ENCODE data around the gene STAB2.

The STAB2 gene

DNA sequence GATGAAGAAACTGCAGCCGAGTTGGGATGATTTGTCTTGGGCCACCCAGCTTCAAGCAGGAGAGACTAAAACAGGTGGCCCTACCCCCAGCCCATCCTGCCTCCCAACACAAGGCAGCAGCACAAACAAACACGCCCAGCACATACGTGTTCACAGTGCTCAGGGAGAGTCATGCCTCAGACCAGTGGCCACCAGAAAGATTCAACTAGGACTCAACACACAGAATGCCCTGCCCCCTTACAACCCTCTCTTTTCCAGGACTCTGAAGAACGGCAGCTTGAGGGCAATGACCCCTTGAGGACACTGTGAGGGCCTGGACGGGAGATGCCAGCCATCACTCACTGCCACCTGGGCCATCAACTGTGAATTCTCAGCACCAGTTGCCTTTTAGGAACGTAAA is 179.0 kb downstream of the STAB2 start:
- H3K36me3 ChIP-seq (ENCODE audit: control insufficient read depth, insufficient read depth, low read length): peaks cover 8% of the 10 kb centered on the region
- no peaks in the 10 kb centered on the region for H3K9me3 ChIP-seq (ENCODE audit: control insufficient read depth, insufficient read depth, low read depth, low read length)
- peaks cover 15% of the 10 kb centered on the region for H3K4me1 ChIP-seq (ENCODE audit: control insufficient read depth, insufficient read depth, low read length)
- H3K9ac ChIP-seq (ENCODE audit: low read length): no peak overlapping the region
- no peaks in the 10 kb centered on the region for H3K27me3 ChIP-seq (ENCODE audit: control insufficient read depth, insufficient read depth, low read length)
- no peak overlapping the region for H3K27ac ChIP-seq (ENCODE audit: low read depth, low read length)
- no peak overlapping the region for H3K4me3 ChIP-seq (ENCODE audit: low read depth, low read length)

DNA sequence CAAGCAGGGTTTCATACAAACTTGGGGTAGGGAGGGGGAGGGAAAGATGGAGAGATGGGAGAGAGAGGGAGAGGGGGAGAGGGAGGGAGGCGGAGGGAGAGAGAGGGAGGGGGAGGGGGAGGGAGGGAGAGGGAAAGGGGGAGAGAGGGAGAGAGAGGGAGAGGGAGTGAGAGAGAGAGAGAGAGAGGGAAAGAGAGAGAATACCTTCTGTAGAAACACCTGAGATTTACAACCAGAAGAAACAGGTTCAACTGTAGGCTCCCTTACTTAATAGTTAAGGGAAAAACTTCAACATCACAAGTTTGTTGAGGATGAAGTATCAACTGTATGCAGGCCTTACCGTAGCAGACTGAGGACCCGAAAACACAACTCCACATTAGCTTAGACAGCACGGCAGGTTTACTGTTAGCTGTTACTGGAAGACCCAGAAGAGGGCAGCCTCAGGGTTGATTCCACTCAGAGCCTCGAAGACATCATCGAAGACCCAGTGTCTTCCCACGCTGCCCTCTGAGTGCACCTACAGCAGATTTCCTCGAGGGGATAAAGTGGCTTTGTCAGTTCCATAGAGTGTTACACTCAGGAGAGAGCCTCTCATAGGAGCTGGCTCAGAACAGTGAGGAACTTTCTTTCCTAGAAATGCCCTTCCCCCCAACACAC is 181.5 kb downstream of the STAB2 start:
- Histone ChIP-seq H3K36me3 (ENCODE audit: control insufficient read depth, insufficient read depth, low read length) (peaks cover 6% of the 10 kb centered on the region), H3K9me3 (ENCODE audit: control insufficient read depth, insufficient read depth, low read depth, low read length) (no peaks in the 10 kb centered on the region), H3K4me3 (ENCODE audit: low read depth, low read length) (no peak overlapping the region), H3K27me3 (ENCODE audit: control insufficient read depth, insufficient read depth, low read length) (no peaks in the 10 kb centered on the region), H3K27ac (ENCODE audit: low read depth, low read length) (no peak overlapping the region), H3K9ac (ENCODE audit: low read length) (no peak overlapping the region), H3K4me1 (ENCODE audit: control insufficient read depth, insufficient read depth, low read length) (peaks cover 18% of the 10 kb centered on the region)

DNA sequence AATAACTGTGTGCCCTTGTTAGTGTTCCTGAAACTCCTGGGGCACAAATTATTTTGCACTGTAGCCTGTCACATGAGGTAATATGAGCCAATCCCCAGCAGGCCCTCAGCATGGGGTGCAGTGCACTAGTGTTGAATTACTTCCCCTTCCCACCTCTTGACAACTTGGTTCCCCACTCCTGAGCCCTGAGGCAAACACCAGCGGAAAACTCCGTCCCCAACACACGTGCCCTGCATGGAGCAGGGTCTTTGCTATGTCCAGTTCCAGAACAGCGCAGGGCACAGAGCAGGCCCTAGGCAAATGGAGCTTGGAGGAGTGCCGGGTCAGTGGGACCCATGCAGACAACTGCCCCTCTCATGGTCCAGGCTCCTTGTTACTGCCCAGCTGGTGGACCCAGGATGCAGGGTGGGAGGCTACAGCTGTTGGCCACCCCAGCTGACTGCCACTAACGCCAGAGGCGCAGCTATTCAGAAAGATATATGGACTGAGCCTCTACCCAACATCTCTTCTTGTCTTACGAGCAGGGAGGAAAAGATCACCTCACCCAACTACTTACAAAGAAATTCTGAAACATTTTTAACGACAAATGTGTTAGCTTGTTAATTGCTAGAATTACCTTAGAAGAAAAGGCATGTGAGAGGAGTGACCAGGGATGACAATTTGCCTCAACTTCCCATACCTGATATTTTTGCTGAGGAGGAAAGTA is 182.3 kb downstream of the STAB2 start:
- H3K4me1 ChIP-seq (ENCODE audit: control insufficient read depth, insufficient read depth, low read length): peaks cover 18% of the 10 kb centered on the region
- no peak overlapping the region for H3K27ac ChIP-seq (ENCODE audit: low read depth, low read length)
- H3K9me3 ChIP-seq (ENCODE audit: control insufficient read depth, insufficient read depth, low read depth, low read length): no peaks in the 10 kb centered on the region
- no peak overlapping the region for H3K9ac ChIP-seq (ENCODE audit: low read length)
- no peak overlapping the region for H3K4me3 ChIP-seq (ENCODE audit: low read depth, low read length)
- H3K36me3 ChIP-seq (ENCODE audit: control insufficient read depth, insufficient read depth, low read length): peaks cover 6% of the 10 kb centered on the region
- no peaks in the 10 kb centered on the region for H3K27me3 ChIP-seq (ENCODE audit: control insufficient read depth, insufficient read depth, low read length)

DNA sequence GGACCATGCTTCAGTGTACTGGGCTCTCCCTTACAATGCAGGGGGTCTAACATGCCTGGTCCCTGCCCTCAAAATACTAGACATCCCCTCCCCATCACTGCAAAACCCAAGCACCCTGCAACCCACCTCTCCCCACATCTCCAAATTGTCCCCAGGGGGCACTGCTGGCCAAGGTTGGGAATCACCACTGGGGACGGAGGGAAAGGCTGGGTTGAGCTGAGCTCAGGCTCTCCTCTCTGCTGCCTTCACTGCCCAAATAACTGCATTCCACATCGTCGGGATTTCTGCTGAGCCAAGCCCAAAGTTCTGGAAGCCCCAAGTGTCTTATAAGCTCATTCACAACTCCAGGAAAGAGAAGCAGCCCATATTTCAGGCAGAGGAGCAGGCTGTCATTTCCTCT is 184.4 kb downstream of the STAB2 start:
- Histone ChIP-seq H3K27ac (ENCODE audit: low read depth, low read length) (no peak overlapping the region), H3K4me1 (ENCODE audit: control insufficient read depth, insufficient read depth, low read length) (peaks cover 18% of the 10 kb centered on the region), H3K9me3 (ENCODE audit: control insufficient read depth, insufficient read depth, low read depth, low read length) (no peaks in the 10 kb centered on the region), H3K4me3 (ENCODE audit: low read depth, low read length) (no peak overlapping the region), H3K36me3 (ENCODE audit: control insufficient read depth, insufficient read depth, low read length) (peaks cover 14% of the 10 kb centered on the region), H3K27me3 (ENCODE audit: control insufficient read depth, insufficient read depth, low read length) (no peaks in the 10 kb centered on the region), H3K9ac (ENCODE audit: low read length) (no peak overlapping the region)

DNA sequence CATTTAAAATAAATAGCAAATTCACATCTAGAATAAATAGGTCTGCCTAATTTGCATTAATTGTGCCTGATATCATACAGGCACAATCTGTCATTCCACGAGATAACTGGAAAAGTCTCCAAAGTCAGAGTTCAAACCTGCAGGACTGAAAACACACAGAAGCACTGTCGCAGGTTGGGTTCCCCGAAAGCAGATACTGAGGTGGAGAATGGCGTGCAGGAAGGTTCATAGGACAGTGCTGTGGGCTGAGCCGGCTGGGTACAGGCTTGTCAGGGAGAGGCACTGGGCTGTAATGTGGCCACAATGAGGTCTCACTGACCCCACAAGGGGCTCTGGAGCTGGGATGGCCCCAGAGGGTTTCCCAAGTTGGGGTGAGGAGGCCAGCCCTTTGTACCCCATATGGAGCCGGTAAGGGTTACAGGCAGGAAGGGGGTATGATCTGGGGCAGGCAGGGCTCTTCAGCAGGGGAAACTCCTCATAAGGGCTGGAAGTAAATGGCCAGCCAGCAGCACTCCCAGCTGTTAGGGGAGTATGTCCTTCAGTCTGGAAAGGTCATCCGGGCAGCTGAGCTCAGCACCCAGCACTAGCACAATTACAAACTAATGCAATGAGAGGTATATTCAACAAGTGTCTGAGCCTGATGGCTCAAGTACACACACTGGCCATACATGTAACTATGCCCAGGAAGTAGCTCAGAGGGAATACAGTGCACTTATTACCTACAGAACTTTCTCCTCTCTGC is 185.5 kb downstream of the STAB2 start:
- Histone ChIP-seq H3K9me3 (ENCODE audit: control insufficient read depth, insufficient read depth, low read depth, low read length) (no peaks in the 10 kb centered on the region), H3K27me3 (ENCODE audit: control insufficient read depth, insufficient read depth, low read length) (no peaks in the 10 kb centered on the region), H3K9ac (ENCODE audit: low read length) (no peak overlapping the region), H3K36me3 (ENCODE audit: control insufficient read depth, insufficient read depth, low read length) (peaks cover 24% of the 10 kb centered on the region), H3K27ac (ENCODE audit: low read depth, low read length) (no peak overlapping the region), H3K4me1 (ENCODE audit: control insufficient read depth, insufficient read depth, low read length) (peaks cover 18% of the 10 kb centered on the region), H3K4me3 (ENCODE audit: low read depth, low read length) (no peak overlapping the region)

DNA sequence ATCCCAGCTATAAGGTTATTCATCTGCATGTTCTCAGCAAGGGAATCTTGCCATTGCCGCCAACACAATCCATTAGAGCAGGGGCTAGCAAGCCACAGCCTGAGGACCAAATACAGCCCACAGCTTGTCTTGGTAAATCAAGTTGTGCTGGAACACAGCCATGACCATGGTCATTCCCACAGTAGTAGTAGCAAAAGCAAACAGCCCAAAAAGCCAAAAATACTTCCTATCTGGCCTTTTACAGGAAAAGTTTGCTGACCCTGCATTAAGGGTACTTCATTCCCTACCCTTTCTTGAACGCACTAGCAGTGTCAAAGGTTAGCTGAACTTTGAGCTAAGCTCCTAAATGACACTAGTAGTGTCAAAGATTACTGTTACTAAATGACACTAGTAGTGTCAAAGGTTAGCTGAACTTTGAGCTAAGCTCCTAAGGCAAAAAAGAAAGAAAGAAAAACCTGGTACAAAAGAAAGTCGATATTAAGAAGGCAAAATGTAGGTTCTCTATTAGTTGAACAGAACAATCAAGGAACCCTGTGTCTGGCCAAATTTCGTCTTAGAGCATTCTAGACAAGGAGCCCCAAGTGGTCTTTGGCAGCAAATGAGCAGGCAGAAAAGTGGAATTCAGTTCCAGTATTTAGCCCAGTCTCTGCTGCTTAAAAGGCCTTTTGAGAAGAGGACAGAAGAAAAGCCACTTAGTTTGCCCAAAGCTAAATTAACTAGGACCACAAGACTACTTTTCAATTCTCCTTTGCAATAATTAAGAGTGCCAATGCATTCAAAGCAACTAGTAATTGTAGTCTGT is 186.2 kb downstream of the STAB2 start:
- H3K27ac ChIP-seq (ENCODE audit: low read depth, low read length): no peak overlapping the region
- H3K9ac ChIP-seq (ENCODE audit: low read length): no peak overlapping the region
- H3K36me3 ChIP-seq (ENCODE audit: control insufficient read depth, insufficient read depth, low read length): peaks cover 28% of the 10 kb centered on the region
- no peaks in the 10 kb centered on the region for H3K9me3 ChIP-seq (ENCODE audit: control insufficient read depth, insufficient read depth, low read depth, low read length)
- H3K27me3 ChIP-seq (ENCODE audit: control insufficient read depth, insufficient read depth, low read length): no peaks in the 10 kb centered on the region
- H3K4me3 ChIP-seq (ENCODE audit: low read depth, low read length): no peak overlapping the region
- H3K4me1 ChIP-seq (ENCODE audit: control insufficient read depth, insufficient read depth, low read length): peaks cover 18% of the 10 kb centered on the region

DNA sequence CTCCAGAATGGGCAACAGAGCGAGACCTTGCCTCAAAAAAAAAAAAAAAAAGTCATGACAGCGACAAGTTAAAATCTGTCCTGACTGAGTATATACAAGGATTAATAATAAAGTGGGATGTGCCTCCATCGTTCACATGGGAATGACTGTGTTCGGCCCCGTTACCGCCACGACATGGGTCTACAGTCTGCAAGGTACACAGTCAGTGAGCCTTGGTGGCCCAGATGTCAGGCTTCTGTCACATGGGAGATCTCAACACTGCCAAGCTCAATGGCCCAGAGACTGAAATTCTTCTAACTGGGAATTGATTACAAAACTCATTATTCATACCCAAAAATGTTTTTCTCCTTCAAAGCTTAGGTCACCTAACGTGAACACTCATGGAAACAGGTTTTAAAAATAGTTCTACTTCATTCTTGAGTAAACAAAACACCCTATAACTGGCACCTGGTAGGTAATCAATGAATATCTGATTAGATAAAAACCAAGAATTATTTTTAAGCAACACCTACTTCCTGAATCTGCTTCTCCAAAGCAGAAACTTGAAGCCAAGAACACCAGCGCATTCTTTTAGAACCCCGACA is 188.0 kb downstream of the STAB2 start:
- Histone ChIP-seq H3K27ac (ENCODE audit: low read depth, low read length) (no peak overlapping the region), H3K9me3 (ENCODE audit: control insufficient read depth, insufficient read depth, low read depth, low read length) (no peaks in the 10 kb centered on the region), H3K4me3 (ENCODE audit: low read depth, low read length) (no peak overlapping the region), H3K27me3 (ENCODE audit: control insufficient read depth, insufficient read depth, low read length) (no peaks in the 10 kb centered on the region), H3K4me1 (ENCODE audit: control insufficient read depth, insufficient read depth, low read length) (peaks cover 7% of the 10 kb centered on the region; the same call in 1 of the 2 replicates), H3K36me3 (ENCODE audit: control insufficient read depth, insufficient read depth, low read length) (peaks cover 41% of the 10 kb centered on the region), H3K9ac (ENCODE audit: low read length) (no peak overlapping the region)

DNA sequence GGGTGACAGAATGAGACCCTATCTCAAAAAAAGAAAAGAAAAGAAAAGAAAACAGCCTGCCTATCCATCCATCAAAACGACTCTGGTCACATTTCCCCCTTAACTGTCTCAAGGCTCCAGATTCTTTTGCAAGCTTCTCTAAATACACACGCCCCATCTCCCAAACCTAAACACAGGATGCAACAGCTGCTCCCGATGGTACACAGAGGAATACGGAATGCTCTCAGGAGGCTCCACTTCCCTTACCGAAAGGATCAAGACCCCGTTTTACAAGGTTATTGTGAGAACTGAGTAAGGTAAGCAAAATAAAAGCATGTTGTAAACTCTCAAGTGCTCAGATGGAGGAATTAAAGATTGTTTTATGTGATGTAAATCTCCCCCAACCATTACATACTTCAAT is 191.7 kb downstream of the STAB2 start:
- Histone ChIP-seq H3K27ac (ENCODE audit: low read depth, low read length) (no peak overlapping the region), H3K36me3 (ENCODE audit: control insufficient read depth, insufficient read depth, low read length) (peaks cover 56% of the 10 kb centered on the region), H3K4me3 (ENCODE audit: low read depth, low read length) (no peak overlapping the region), H3K9me3 (ENCODE audit: control insufficient read depth, insufficient read depth, low read depth, low read length) (no peaks in the 10 kb centered on the region), H3K9ac (ENCODE audit: low read length) (no peak overlapping the region), H3K27me3 (ENCODE audit: control insufficient read depth, insufficient read depth, low read length) (no peaks in the 10 kb centered on the region), H3K4me1 (ENCODE audit: control insufficient read depth, insufficient read depth, low read length) (peaks cover 5% of the 10 kb centered on the region; the same call in 1 of the 2 replicates)

DNA sequence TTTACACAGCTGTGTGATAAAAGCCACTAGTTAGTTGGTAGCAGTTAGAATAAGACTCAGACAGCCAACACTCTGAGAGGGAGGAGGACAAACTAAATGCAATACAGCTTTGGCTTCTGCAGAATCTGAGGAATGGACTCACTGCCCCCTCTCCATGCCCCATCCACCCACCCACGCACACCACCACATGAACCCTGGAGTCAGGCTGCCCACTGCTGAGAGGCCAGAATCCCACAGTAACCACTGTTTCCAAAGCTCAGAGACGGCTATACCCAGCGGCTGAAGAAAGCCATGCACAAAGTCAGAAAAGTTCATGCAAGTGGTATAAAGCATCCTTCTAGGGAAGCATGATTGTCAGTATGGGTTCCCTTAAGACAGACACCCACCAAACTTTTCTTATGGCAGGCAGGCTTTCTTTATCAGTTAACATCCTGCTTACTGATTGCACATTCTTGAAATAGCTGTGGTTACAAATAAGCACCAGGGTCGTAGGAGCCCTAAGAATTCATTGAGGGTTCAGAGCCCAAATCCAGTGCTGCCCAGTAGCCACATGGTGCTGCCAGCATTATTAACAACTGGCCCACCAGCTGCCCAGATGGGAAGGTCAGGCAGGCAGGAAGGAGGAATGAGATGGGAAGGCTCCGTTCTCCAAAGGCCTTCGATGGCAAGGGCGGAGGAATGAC is 192.5 kb downstream of the STAB2 start:
- H3K9ac ChIP-seq (ENCODE audit: low read length): no peak overlapping the region
- H3K4me1 ChIP-seq (ENCODE audit: control insufficient read depth, insufficient read depth, low read length): peaks cover 5% of the 10 kb centered on the region; the same call in 1 of the 2 replicates
- H3K27me3 ChIP-seq (ENCODE audit: control insufficient read depth, insufficient read depth, low read length): no peaks in the 10 kb centered on the region
- no peak overlapping the region for H3K27ac ChIP-seq (ENCODE audit: low read depth, low read length)
- H3K36me3 ChIP-seq (ENCODE audit: control insufficient read depth, insufficient read depth, low read length): peaks cover 64% of the 10 kb centered on the region
- H3K4me3 ChIP-seq (ENCODE audit: low read depth, low read length): no peak overlapping the region
- H3K9me3 ChIP-seq (ENCODE audit: control insufficient read depth, insufficient read depth, low read depth, low read length): no peaks in the 10 kb centered on the region

DNA sequence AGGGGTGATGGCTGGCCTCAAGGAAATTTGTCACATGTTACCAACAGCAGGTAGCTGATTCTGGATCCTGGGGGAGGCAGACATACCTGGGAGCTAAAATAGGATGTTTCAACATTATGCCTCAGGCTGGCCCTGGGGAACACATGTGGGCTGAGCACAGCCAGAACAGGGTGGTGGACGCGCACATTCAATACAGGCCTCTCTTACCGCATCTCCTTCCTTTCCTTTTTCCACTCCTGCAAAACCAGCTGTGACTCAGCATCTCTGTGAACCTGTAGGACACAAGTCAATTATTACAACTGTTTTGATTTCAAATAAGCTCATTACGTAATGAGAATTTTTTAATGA is 193.0 kb downstream of the STAB2 start:
- Histone ChIP-seq H3K27ac (ENCODE audit: low read depth, low read length) (no peak overlapping the region), H3K4me1 (ENCODE audit: control insufficient read depth, insufficient read depth, low read length) (peaks cover 5% of the 10 kb centered on the region; the same call in 1 of the 2 replicates), H3K4me3 (ENCODE audit: low read depth, low read length) (no peak overlapping the region), H3K9ac (ENCODE audit: low read length) (no peak overlapping the region), H3K36me3 (ENCODE audit: control insufficient read depth, insufficient read depth, low read length) (peaks cover 66% of the 10 kb centered on the region), H3K9me3 (ENCODE audit: control insufficient read depth, insufficient read depth, low read depth, low read length) (no peaks in the 10 kb centered on the region), H3K27me3 (ENCODE audit: control insufficient read depth, insufficient read depth, low read length) (no peaks in the 10 kb centered on the region)

All from HUES6 (cell line).